HepG2 (cell line): Measurements from ENCODE around the gene PAPOLB. TPM values are rescaled to one million over a fixed set of nuclear protein-coding genes. Genes with fewer than 3 reads are reported as not detected.

Source experiments
- ATAC-seq: fragments of 200-7000 bp; cut with Tn5 transposase; 3 replicates; pipeline ENCODE4 v1.9.1; 2020; ENCODE audit warnings: mild to moderate bottlenecking, moderate library complexity
- BruUV-seq: library from RNA; stranded (reverse); fragments of 400-500 nt; replicated peaks from 2 replicates; lab custom pipeline; 2021; lab: Mats Ljungman, UMichigan
- CTCF ChIA-PET: fragments of 300-600 bp; formaldehyde crosslinking; extraction: SDS; loops from one replicate; lab custom pipeline; 2021; ENCODE audit warnings: low total read pairs, inconsistent platforms, low intra/inter-chr PET ratio; lab: Yijun Ruan, JAX
- POLR2A ChIA-PET: fragments of 350-600 bp; sonication (Branson Sonifier 250); formaldehyde crosslinking; loops from one replicate; lab custom pipeline; 2020; ENCODE audit warnings: antibody characterized with exemption, inconsistent platforms; lab: Yijun Ruan, JAX
- DNase-seq: peaks from one replicate; pipeline ENCODE4 v3.0.0-alpha.2; 2015; ENCODE audit warnings: low spot score
- FAIRE-seq: peaks from 3 replicates; lab custom pipeline; 2011; peaks lifted over from hg19 to GRCh38; lab: Jason Lieb, UNC
- H2AFZ ChIP-seq: one replicate; pipeline ENCODE4 v1.6.1; 2011; ENCODE audit warnings: low read length, inconsistent platforms
- H3K27ac ChIP-seq: fragments of 300-600 bp; 3 replicates; pipeline ENCODE4 v1.8.0; 2011; ENCODE audit warnings: mixed run types, mild to moderate bottlenecking, mixed read lengths, low read length, inconsistent platforms; ENCODE audit not compliant: insufficient read depth; ENCODE audit errors: extremely low read length
- H3K27me3 ChIP-seq, 2 experiments: fragments of 200-600 bp in 1 of 2; 2 replicates in 1 of 2; 3 replicates in 1 of 2; pipeline versions ENCODE4 v1.6.0 to v1.8.0; 2011; ENCODE audit warnings: low read length in 2 of 2, mild to moderate bottlenecking in 2 of 2, moderate library complexity in 2 of 2, inconsistent platforms in 1 of 2; ENCODE audit not compliant: insufficient read depth in 2 of 2, control insufficient read depth in 1 of 2
- H3K36me3 ChIP-seq, 2 experiments: fragments of 200-600 bp in 1 of 2; replicated peaks in 1 of 2; 2 replicates in 1 of 2; 3 replicates in 1 of 2; pipeline versions ENCODE4 v1.5.1 to v1.8.0; 2011; ENCODE audit warnings: low read length in 2 of 2, inconsistent platforms in 1 of 2; ENCODE audit not compliant: insufficient read depth in 2 of 2, control insufficient read depth in 1 of 2
- H3K4me1 ChIP-seq: 2 replicates; pipeline ENCODE4 v1.5.1; 2012; ENCODE audit warnings: low read length, inconsistent platforms; ENCODE audit not compliant: insufficient read depth
- H3K4me2 ChIP-seq: 2 replicates; pipeline ENCODE4 v1.6.0; 2011; ENCODE audit warnings: low read depth, low read length, inconsistent platforms
- H3K4me3 ChIP-seq, 3 experiments: fragments of 200-600 bp in 1 of 3; sonication (generic), shearing (Covaris generic) in 1 of 3; replicated peaks in 1 of 3; 2 replicates each; pipeline ENCODE4 v1.5.1; 2011 to 2016; ENCODE audit warnings: low read length in 3 of 3, inconsistent platforms in 2 of 3, low read depth in 2 of 3, mild to moderate bottlenecking in 2 of 3, control low read depth in 1 of 3, mixed read lengths in 1 of 3; ENCODE audit not compliant: insufficient read depth in 1 of 3
- H3K79me2 ChIP-seq: one replicate; pipeline ENCODE4 v1.6.1; 2011; ENCODE audit warnings: low read length, inconsistent platforms; ENCODE audit not compliant: insufficient read depth
- H3K9ac ChIP-seq: 2 replicates; pipeline ENCODE4 v1.6.0; 2011; ENCODE audit warnings: mild to moderate bottlenecking, low read depth, low read length, inconsistent platforms; ENCODE audit not compliant: insufficient read depth
- H3K9me3 ChIP-seq: 2 replicates; pipeline ENCODE4 v1.5.1; 2012; ENCODE audit warnings: mild to moderate bottlenecking, low read length
- H4K20me1 ChIP-seq: 2 replicates; pipeline ENCODE4 v1.6.0; 2011; ENCODE audit warnings: inconsistent platforms, mild to moderate bottlenecking, low read length, moderate library complexity; ENCODE audit not compliant: insufficient read depth
- GATAD2A ChIP-seq: IDR thresholded peaks from 2 replicates; pipeline ENCODE4 v1.6.1; 2016
- MYNN ChIP-seq: sonication (generic); formaldehyde crosslinking; IDR thresholded peaks from 2 replicates; pipeline ENCODE4 v1.4.0; 2020; ENCODE audit warnings: mild to moderate bottlenecking, low read depth, missing genetic modification reagents
- PRDM10 ChIP-seq: sonication (generic); formaldehyde crosslinking; IDR thresholded peaks from 2 replicates; pipeline ENCODE4 v1.4.0; 2020; ENCODE audit warnings: low read depth, missing genetic modification reagents
- ZNF263 ChIP-seq: sonication (generic); formaldehyde crosslinking; IDR thresholded peaks from 2 replicates; pipeline ENCODE4 v1.4.0; 2020; ENCODE audit warnings: missing genetic modification reagents
- ZNF773 ChIP-seq: sonication (generic); formaldehyde crosslinking; IDR thresholded peaks from 2 replicates; pipeline ENCODE4 v1.4.0; 2020; ENCODE audit warnings: missing genetic modification reagents, borderline replicate concordance
- WGBS: methylation state at CpG from one replicate; pipeline ENCODE4 v1.1.6; 2017; ENCODE audit warnings: low lambda C conversion rate; 5-methylcytosine and 5-hydroxymethylcytosine counted together
- in situ Hi-C: cut with HindIII; loops from 2 replicates; pipeline ENCODE4 v1.10.0; 2017; ENCODE audit warnings: low pct_unique_long_range_greater_than_20kb; ENCODE audit not compliant: extremely low pct_ligation_motif_present
- intact Hi-C: fragments of 100-400 bp; cut with micrococcal nuclease; formaldehyde crosslinking; loops from one replicate; pipeline ENCODE4 v1.10.0; 2022; ENCODE audit not compliant: unreplicated experiment
- polyA plus RNA-seq, 8 experiments: library from polyadenylated mRNA; depleted of rRNA in 3 of 8; stranded (reverse) in 7 of 8; unstranded in 1 of 8; fragments of >200 nt; fragmentation: Illumina TruSeq in 4 of 8; extraction: Trizol in 4 of 8; gene quantifications; 2 replicates each; pipeline versions ENCODE4 v1.2.1 to v1.2.3, GENCODE V29; 2011 to 2016; ENCODE audit warnings: low read depth in 4 of 8, missing spikeins in 1 of 8, mixed read lengths in 1 of 8; ENCODE audit not compliant: insufficient read depth in 1 of 8
- total RNA-seq, 5 experiments: library from RNA; depleted of rRNA; stranded (reverse); fragments of >200 nt; fragmentation: Illumina TruSeq; extraction: Trizol; gene quantifications; 2 replicates each; pipeline ENCODE4 v1.2.3, GENCODE V29; 2016; ENCODE audit warnings: low read depth in 1 of 5

Gene PAPOLB
- total and polyA plus RNA-seq, 2 of the 13 experiments (the other 11 are each of a cell fraction or from before 2014, with no cell fraction given), result not detected

GRCh38 chr7:4833691-4834600 lies 27.9 kb downstream of the PAPOLB start:
- no peak for DNase-seq
- Histone ChIP-seq H4K20me1 (no peaks in the 10 kb centered on the region), H3K9ac (no peak overlapping the region), H3K4me1 (peaks cover 8% of the 10 kb centered on the region; the same call in 1 of the 2 replicates), H3K4me3 (no peak overlapping the region), H2AFZ (no peak overlapping the region), H3K79me2 (no peaks in the 10 kb centered on the region), H3K4me2 (no peak overlapping the region), H3K36me3 (no peaks in the 10 kb centered on the region), H3K27ac (no peak overlapping the region), H3K9me3 (no peaks in the 10 kb centered on the region), H3K27me3 (peaks cover 4 to 35% of the 10 kb centered on the region in 2 experiments)
- in situ Hi-C loops, result loop anchor here (5.0 kb wide), 1 partner anchor 253 kb away; no protein-coding TSS in a partner anchor
- intact Hi-C loops, result no loop called here
- no TSS peak for BruUV-seq
- ChIA-PET POLR2A (no interaction called here), CTCF (no interaction called here)
- FAIRE-seq, result no peak
- TF ChIP-seq MYNN (no peak), ZNF773 (CRISPR knock-in tag) (no peak), ZNF263 (CRISPR knock-in tag) (no peak), PRDM10 (CRISPR knock-in tag) (no peak), GATAD2A (CRISPR knock-in tag) (no peak)
- ATAC-seq, result no peak
- 61% methylated on average over 9 of the region's 36 CpGs for WGBS
